RWPE2 (cell line): Measurements from ENCODE around the gene PQBP1.

Experiments
- ATAC-seq: fragments of 200-7000 bp; cut with Tn5 transposase; 3 replicates; pipeline ENCODE4 v1.9.1; 2021; ENCODE audit warnings: low read depth
- DNase-seq: peaks from one replicate; pipeline ENCODE4 v3.0.0-alpha.2; 2020; ENCODE audit warnings: low spot score
- H3K27ac ChIP-seq: fragments of 450-650 bp; 2 replicates; pipeline ENCODE4 v1.5.1; 2017; ENCODE audit warnings: mild to moderate bottlenecking; ENCODE audit not compliant: poor library complexity, severe bottlenecking
- H3K27me3 ChIP-seq: fragments of 250-450 bp; sonication (Bioruptor Pico); 2 replicates; pipeline ENCODE4 v1.5.1; 2021; ENCODE audit warnings: mild to moderate bottlenecking, moderate library complexity; ENCODE audit not compliant: insufficient read depth, poor library complexity, severe bottlenecking
- H3K36me3 ChIP-seq: fragments of 250-450 bp; sonication (Bioruptor Pico); 2 replicates; pipeline ENCODE4 v1.5.1; 2020; ENCODE audit warnings: low read depth, mild to moderate bottlenecking, moderate library complexity
- H3K4me1 ChIP-seq: fragments of 250-450 bp; sonication (Bioruptor Pico); 2 replicates; pipeline ENCODE4 v1.5.1; 2021; ENCODE audit warnings: mild to moderate bottlenecking, moderate library complexity; ENCODE audit not compliant: insufficient read depth, poor library complexity, severe bottlenecking
- H3K4me3 ChIP-seq: fragments of 250-450 bp; sonication (Bioruptor Pico); 2 replicates; pipeline ENCODE4 v1.5.1; 2021; ENCODE audit warnings: mild to moderate bottlenecking, moderate library complexity; ENCODE audit not compliant: severe bottlenecking
- H3K9me3 ChIP-seq: fragments of 250-450 bp; sonication (Bioruptor Pico); 2 replicates; pipeline ENCODE4 v1.5.1; 2021; ENCODE audit warnings: mild to moderate bottlenecking, moderate library complexity; ENCODE audit not compliant: severe bottlenecking
- CTCF ChIP-seq: fragments of 450-650 bp; IDR thresholded peaks from one replicate; pipeline ENCODE4 v1.5.1; 2017; ENCODE audit warnings: mild to moderate bottlenecking, moderate library complexity; ENCODE audit not compliant: poor library complexity, severe bottlenecking

PQBP1 gene

GRCh38 chrX:48937054-48937907 is 39.6 kb downstream of the PQBP1 start:
- Histone ChIP-seq H3K4me1 (no peaks in the 10 kb centered on the region), H3K27me3 (no peaks in the 10 kb centered on the region), H3K4me3 (no peak overlapping the region), H3K27ac (no peak overlapping the region), H3K9me3 (no peaks in the 10 kb centered on the region), H3K36me3 (0 out of 2 replicates have a peak, but pooled peaks cover 3% of the 10 kb centered on the region)
- TF ChIP-seq CTCF: no peak
- DNase-seq (no peak), ATAC-seq (no peak)

GRCh38 chrX:48938721-48939425 is 41.1 kb downstream of the PQBP1 start:
- Histone ChIP-seq H3K27ac (no peak overlapping the region), H3K27me3 (no peaks in the 10 kb centered on the region), H3K4me3 (no peak overlapping the region), H3K4me1 (no peaks in the 10 kb centered on the region), H3K9me3 (no peaks in the 10 kb centered on the region), H3K36me3 (peaks cover 7% of the 10 kb centered on the region; the same call in 1 of the 2 replicates)
- no peak for ATAC-seq
- no peak for DNase-seq
- TF ChIP-seq CTCF: no peak

- ATAC-seq (no peak), DNase-seq (no peak)
- peaks cover 7% of the 10 kb centered on the region; the same call in 1 of the 2 replicates for H3K36me3 ChIP-seq
- H3K4me3 ChIP-seq: no peak overlapping the region
- TF ChIP-seq CTCF: no peak
- no peaks in the 10 kb centered on the region for H3K9me3 ChIP-seq
- no peaks in the 10 kb centered on the region for H3K27me3 ChIP-seq
- no peak overlapping the region for H3K27ac ChIP-seq
- no peaks in the 10 kb centered on the region for H3K4me1 ChIP-seq
Measured at GRCh38 chrX:48939524-48940228, 41.9 kb downstream of the PQBP1 start.

- no peaks in the 10 kb centered on the region for H3K4me1 ChIP-seq
- ATAC-seq (no peak), DNase-seq (no peak)
- no peak overlapping the region for H3K4me3 ChIP-seq
- H3K36me3 ChIP-seq: peaks cover 7% of the 10 kb centered on the region; the same call in 1 of the 2 replicates
- no peaks in the 10 kb centered on the region for H3K9me3 ChIP-seq
- TF ChIP-seq CTCF: no peak
- no peak overlapping the region for H3K27ac ChIP-seq
- no peaks in the 10 kb centered on the region for H3K27me3 ChIP-seq
Measured at GRCh38 chrX:48940404-48940955, 42.8 kb downstream of the PQBP1 start.
